ENCODE results near the gene VAT1L.

VAT1L gene

GRCh38 chr16:77782694-77783093 lies 5.7 kb upstream of the VAT1L start:
- TF ChIP-seq SUZ12 (IDR thresholded peaks at IDR 0.05; ENCODE audit: extremely low read depth, insufficient read depth, insufficient read length) = no peak
- TF ChIP-seq ZNF274 (IDR thresholded peaks at IDR 0.05; ENCODE audit: low read depth, low read length) = no peak
- no peak for TF ChIP-seq YY1 (IDR thresholded peaks at IDR 0.05; ENCODE audit: insufficient read depth, insufficient read length)
- peaks cover 20% of the 10 kb centered on the region for H3K27me3 ChIP-seq (ENCODE audit: insufficient read depth, insufficient read length)
- H3K4me3 ChIP-seq (ENCODE audit: insufficient read length, low read depth) = no peak overlapping the region
- no peak overlapping the region for H3K9ac ChIP-seq (ENCODE audit: insufficient read length, low read depth)
- H3K4me1 ChIP-seq (ENCODE audit: insufficient read depth, insufficient read length) = no peaks in the 10 kb centered on the region
- DNase-seq (ENCODE audit: low read depth, low spot score) = no peak
- H3K9me3 ChIP-seq (ENCODE audit: insufficient read depth, low read length) = peaks cover 14% of the 10 kb centered on the region; the same call in 1 of the 2 replicates
- H3K36me3 ChIP-seq (ENCODE audit: insufficient read depth, insufficient read length, low read length) = no peaks in the 10 kb centered on the region

GRCh38 chr16:77784441-77785372 lies 3.7 kb upstream of the VAT1L start:
- H3K36me3 ChIP-seq (ENCODE audit: insufficient read depth, insufficient read length, low read length) = no peaks in the 10 kb centered on the region
- no peak overlapping the region for H3K9ac ChIP-seq (ENCODE audit: insufficient read length, low read depth)
- DNase-seq (ENCODE audit: low read depth, low spot score) = no peak
- peaks cover 14% of the 10 kb centered on the region; the same call in 1 of the 2 replicates for H3K9me3 ChIP-seq (ENCODE audit: insufficient read depth, low read length)
- H3K4me1 ChIP-seq (ENCODE audit: insufficient read depth, insufficient read length) = no peaks in the 10 kb centered on the region
- H3K27me3 ChIP-seq (ENCODE audit: insufficient read depth, insufficient read length) = peaks cover 37% of the 10 kb centered on the region
- no peak for TF ChIP-seq SUZ12 (IDR thresholded peaks at IDR 0.05; ENCODE audit: extremely low read depth, insufficient read depth, insufficient read length)
- TF ChIP-seq YY1 (IDR thresholded peaks at IDR 0.05; ENCODE audit: insufficient read depth, insufficient read length) = no peak
- no peak for TF ChIP-seq ZNF274 (IDR thresholded peaks at IDR 0.05; ENCODE audit: low read depth, low read length)
- H3K4me3 ChIP-seq (ENCODE audit: insufficient read length, low read depth) = no peak overlapping the region

GRCh38 chr16:77785373-77785764 lies 3.0 kb upstream of the VAT1L start:
- Histone ChIP-seq H3K36me3 (ENCODE audit: insufficient read depth, insufficient read length, low read length) (no peaks in the 10 kb centered on the region), H3K9me3 (ENCODE audit: insufficient read depth, low read length) (peaks cover 14% of the 10 kb centered on the region; the same call in 1 of the 2 replicates), H3K27me3 (ENCODE audit: insufficient read depth, insufficient read length) (peaks cover 38% of the 10 kb centered on the region), H3K9ac (ENCODE audit: insufficient read length, low read depth) (no peak overlapping the region), H3K4me1 (ENCODE audit: insufficient read depth, insufficient read length) (no peaks in the 10 kb centered on the region), H3K4me3 (ENCODE audit: insufficient read length, low read depth) (no peak overlapping the region)
- no peak for TF ChIP-seq SUZ12 (IDR thresholded peaks at IDR 0.05; ENCODE audit: extremely low read depth, insufficient read depth, insufficient read length)
- no peak for TF ChIP-seq YY1 (IDR thresholded peaks at IDR 0.05; ENCODE audit: insufficient read depth, insufficient read length)
- no peak for TF ChIP-seq ZNF274 (IDR thresholded peaks at IDR 0.05; ENCODE audit: low read depth, low read length)
- DNase-seq (ENCODE audit: low read depth, low spot score) = no peak

- no peak for TF ChIP-seq ZNF274 (IDR thresholded peaks at IDR 0.05; ENCODE audit: low read depth, low read length)
- no peak for TF ChIP-seq SUZ12 (IDR thresholded peaks at IDR 0.05; ENCODE audit: extremely low read depth, insufficient read depth, insufficient read length)
- TF ChIP-seq YY1 (IDR thresholded peaks at IDR 0.05; ENCODE audit: insufficient read depth, insufficient read length) = no peak
- DNase-seq (ENCODE audit: low read depth, low spot score) = no peak
- no peaks in the 10 kb centered on the region for H3K36me3 ChIP-seq (ENCODE audit: insufficient read depth, insufficient read length, low read length)
Observed at GRCh38 chr16:77786186-77786847, 2.0 kb upstream of the VAT1L start.

GRCh38 chr16:77787452-77787851 lies 912 bp upstream of the VAT1L start:
- DNase-seq (ENCODE audit: low read depth, low spot score) = no peak
- no peak for TF ChIP-seq SUZ12 (IDR thresholded peaks at IDR 0.05; ENCODE audit: extremely low read depth, insufficient read depth, insufficient read length)
- TF ChIP-seq ZNF274 (IDR thresholded peaks at IDR 0.05; ENCODE audit: low read depth, low read length) = no peak
- no peak for TF ChIP-seq YY1 (IDR thresholded peaks at IDR 0.05; ENCODE audit: insufficient read depth, insufficient read length)
- H3K4me1 ChIP-seq (ENCODE audit: insufficient read depth, insufficient read length) = no peaks in the 10 kb centered on the region
- no peaks in the 10 kb centered on the region for H3K36me3 ChIP-seq (ENCODE audit: insufficient read depth, insufficient read length, low read length)
- H3K27me3 ChIP-seq (ENCODE audit: insufficient read depth, insufficient read length) = peaks cover 38% of the 10 kb centered on the region
- no peak overlapping the region for H3K4me3 ChIP-seq (ENCODE audit: insufficient read length, low read depth)
- H3K9ac ChIP-seq (ENCODE audit: insufficient read length, low read depth) = peak overlapping the region; percentile 28
- H3K9me3 ChIP-seq (ENCODE audit: insufficient read depth, low read length) = peaks cover 14% of the 10 kb centered on the region; the same call in 1 of the 2 replicates

More at GRCh38 chr16:77786186-77786847, 2.0 kb upstream of the VAT1L start:
- no peak overlapping the region for H3K4me3 ChIP-seq (ENCODE audit: insufficient read length, low read depth)
- no peak overlapping the region for H3K9ac ChIP-seq (ENCODE audit: insufficient read length, low read depth)
- H3K27me3 ChIP-seq (ENCODE audit: insufficient read depth, insufficient read length) = peaks cover 38% of the 10 kb centered on the region
- no peaks in the 10 kb centered on the region for H3K4me1 ChIP-seq (ENCODE audit: insufficient read depth, insufficient read length)
- H3K9me3 ChIP-seq (ENCODE audit: insufficient read depth, low read length) = peaks cover 14% of the 10 kb centered on the region; the same call in 1 of the 2 replicates

GRCh38 chr16:77789085-77790008 lies 983 bp downstream of the VAT1L start:
- Histone ChIP-seq H3K4me1 (ENCODE audit: insufficient read depth, insufficient read length) (no peaks in the 10 kb centered on the region), H3K9me3 (ENCODE audit: insufficient read depth, low read length) (peaks cover 4% of the 10 kb centered on the region; the same call in 1 of the 2 replicates), H3K36me3 (ENCODE audit: insufficient read depth, insufficient read length, low read length) (no peaks in the 10 kb centered on the region), H3K27me3 (ENCODE audit: insufficient read depth, insufficient read length) (peaks cover 38% of the 10 kb centered on the region), H3K4me3 (ENCODE audit: insufficient read length, low read depth) (peak overlapping the region; percentile 83), H3K9ac (ENCODE audit: insufficient read length, low read depth) (peak overlapping the region; percentile 81)
- TF ChIP-seq SUZ12 (IDR thresholded peaks at IDR 0.05; ENCODE audit: extremely low read depth, insufficient read depth, insufficient read length) (no peak), ZNF274 (IDR thresholded peaks at IDR 0.05; ENCODE audit: low read depth, low read length) (no peak), YY1 (IDR thresholded peaks at IDR 0.05; ENCODE audit: insufficient read depth, insufficient read length) (no peak)
- no peak for DNase-seq (ENCODE audit: low read depth, low spot score)

Measured in NT2/D1 (cell line).